Measurements from ENCODE around the gene CSF1R. TPM values are rescaled to one million over a fixed set of nuclear protein-coding genes. Genes with fewer than 3 reads are reported as not detected.
A peak's percentile ranks its signal among the peaks of the same experiment; 100 is the strongest.
"Not testable (repeated sequence)": the region's sequence is repeated elsewhere in the genome, so short reads cannot be mapped to it uniquely, and the experiment has no call there.

Gene CSF1R
- total RNA-seq, 1 experiment from 2014 or later: 1.2 TPM

- H3K27me3 ChIP-seq (replicated peaks): no peaks in the 10 kb centered on the region
- no peaks in the 10 kb centered on the region; the same call in 1 of the 2 replicates for H3K9me3 ChIP-seq (replicated peaks)
- H3K4me1 ChIP-seq (replicated peaks): peaks cover 6% of the 10 kb centered on the region; the same call in 1 of the 2 replicates
- no peak overlapping the region for H3K27ac ChIP-seq
- H3K4me3 ChIP-seq: no peak overlapping the region
- H3K36me3 ChIP-seq: no peaks in the 10 kb centered on the region
- no peak for DNase-seq (ENCODE audit: low read depth in 1 of 2, low spot score in 2 of 2)
These were observed 17.6 kb upstream of the CSF1R start for GRCh38 chr5:150103678-150104549.

- H3K4me3 ChIP-seq: no peak overlapping the region
- no peaks in the 10 kb centered on the region for H3K36me3 ChIP-seq
- no peaks in the 10 kb centered on the region for H3K27me3 ChIP-seq (replicated peaks)
- DNase-seq (ENCODE audit: low read depth in 1 of 2, low spot score in 2 of 2): no peak
- no peaks in the 10 kb centered on the region; the same call in 1 of the 2 replicates for H3K4me1 ChIP-seq (replicated peaks)
- no peak overlapping the region for H3K27ac ChIP-seq
- H3K9me3 ChIP-seq (replicated peaks): no peaks in the 10 kb centered on the region; the same call in 1 of the 2 replicates
These were observed 14.7 kb upstream of the CSF1R start for GRCh38 chr5:150101023-150101422.

GRCh38 chr5:150097152-150097551 lies 10.8 kb upstream of the CSF1R start:
- DNase-seq (ENCODE audit: low read depth in 1 of 2, low spot score in 2 of 2): no peak
- Histone ChIP-seq H3K4me3 (no peak overlapping the region), H3K9me3 (replicated peaks) (no peaks in the 10 kb centered on the region; the same call in 1 of the 2 replicates), H3K27ac (no peak overlapping the region), H3K36me3 (no peaks in the 10 kb centered on the region), H3K4me1 (replicated peaks) (no peaks in the 10 kb centered on the region; the same call in 1 of the 2 replicates), H3K27me3 (replicated peaks) (no peaks in the 10 kb centered on the region; the same call in 1 of the 2 replicates)

GRCh38 chr5:150092159-150092787 lies 5.9 kb upstream of the CSF1R start:
- no peak overlapping the region for H3K4me3 ChIP-seq
- H3K36me3 ChIP-seq: no peaks in the 10 kb centered on the region
- H3K27me3 ChIP-seq (replicated peaks): no peaks in the 10 kb centered on the region; the same call in 1 of the 2 replicates
- no peaks in the 10 kb centered on the region for H3K9me3 ChIP-seq (replicated peaks)
- no peak for DNase-seq (ENCODE audit: low read depth in 1 of 2, low spot score in 2 of 2)
- H3K27ac ChIP-seq: no peak overlapping the region
- peaks cover 8% of the 10 kb centered on the region for H3K4me1 ChIP-seq (replicated peaks)

- Histone ChIP-seq H3K36me3 (no peaks in the 10 kb centered on the region), H3K4me3 (no peak overlapping the region), H3K9me3 (replicated peaks) (no peaks in the 10 kb centered on the region), H3K4me1 (replicated peaks) (peaks cover 18% of the 10 kb centered on the region), H3K27me3 (replicated peaks) (no peaks in the 10 kb centered on the region), H3K27ac (no peak overlapping the region)
- DNase-seq (ENCODE audit: low read depth in 1 of 2, low spot score in 2 of 2): peak in 1 of 2 experiments; percentile 36
These were observed 1.0 kb downstream of the CSF1R start for GRCh38 chr5:150085191-150085912.

- peak in 1 of 2 experiments; percentile 34 for DNase-seq (ENCODE audit: low read depth in 1 of 2, low spot score in 2 of 2)
These were observed 1.6 kb downstream of the CSF1R start for GRCh38 chr5:150084754-150085153.

GRCh38 chr5:150082889-150083288 lies 3.5 kb downstream of the CSF1R start:
- H3K36me3 ChIP-seq: no peaks in the 10 kb centered on the region
- DNase-seq (ENCODE audit: low read depth in 1 of 2, low spot score in 2 of 2): no peak
- peaks cover 15% of the 10 kb centered on the region for H3K4me1 ChIP-seq (replicated peaks)
- no peaks in the 10 kb centered on the region for H3K9me3 ChIP-seq (replicated peaks)
- no peak overlapping the region for H3K27ac ChIP-seq
- H3K27me3 ChIP-seq (replicated peaks): no peaks in the 10 kb centered on the region
- H3K4me3 ChIP-seq: no peak overlapping the region

More at GRCh38 chr5:150084754-150085153, 1.6 kb downstream of the CSF1R start:
- H3K27me3 ChIP-seq (replicated peaks); H3K27ac ChIP-seq; H3K9me3 ChIP-seq (replicated peaks); H3K36me3 ChIP-seq; H3K4me3 ChIP-seq: not testable (repeated sequence)
- H3K4me1 ChIP-seq (replicated peaks): peaks cover 18% of the 10 kb centered on the region

- H3K4me1 ChIP-seq (replicated peaks): peaks cover 12% of the 10 kb centered on the region
- peak in 1 of 2 experiments; percentile 38 for DNase-seq (ENCODE audit: low read depth in 1 of 2, low spot score in 2 of 2)
- H3K27me3 ChIP-seq (replicated peaks): no peaks in the 10 kb centered on the region
- H3K27ac ChIP-seq: no peak overlapping the region
- no peak overlapping the region for H3K4me3 ChIP-seq
- no peaks in the 10 kb centered on the region for H3K9me3 ChIP-seq (replicated peaks)
- H3K36me3 ChIP-seq: no peaks in the 10 kb centered on the region
These were observed 4.0 kb downstream of the CSF1R start for GRCh38 chr5:150082374-150082773.

GRCh38 chr5:150081541-150082283 lies 4.6 kb downstream of the CSF1R start:
- DNase-seq (ENCODE audit: low read depth in 1 of 2, low spot score in 2 of 2): peak in 1 of 2 experiments; percentile 34
- no peaks in the 10 kb centered on the region for H3K9me3 ChIP-seq (replicated peaks)
- peaks cover 5% of the 10 kb centered on the region for H3K4me1 ChIP-seq (replicated peaks)

GRCh38 chr5:150080696-150081435 lies 5.5 kb downstream of the CSF1R start:
- peak in 1 of 2 experiments; percentile 36 for DNase-seq (ENCODE audit: low read depth in 1 of 2, low spot score in 2 of 2)
- H3K36me3 ChIP-seq: no peaks in the 10 kb centered on the region
- no peaks in the 10 kb centered on the region for H3K4me1 ChIP-seq (replicated peaks)
- no peak overlapping the region for H3K27ac ChIP-seq
- H3K9me3 ChIP-seq (replicated peaks): no peaks in the 10 kb centered on the region
- no peaks in the 10 kb centered on the region for H3K27me3 ChIP-seq (replicated peaks)
- no peak overlapping the region for H3K4me3 ChIP-seq

More at GRCh38 chr5:150081541-150082283, 4.6 kb downstream of the CSF1R start:
- H3K27ac ChIP-seq: no peak overlapping the region
- H3K36me3 ChIP-seq: no peaks in the 10 kb centered on the region
- no peaks in the 10 kb centered on the region for H3K27me3 ChIP-seq (replicated peaks)
- H3K4me3 ChIP-seq: no peak overlapping the region

GRCh38 chr5:150079909-150080461 lies 6.4 kb downstream of the CSF1R start:
- Histone ChIP-seq H3K27me3 (replicated peaks) (no peaks in the 10 kb centered on the region), H3K4me1 (replicated peaks) (no peaks in the 10 kb centered on the region), H3K4me3 (no peak overlapping the region), H3K9me3 (replicated peaks) (no peaks in the 10 kb centered on the region), H3K27ac (no peak overlapping the region), H3K36me3 (no peaks in the 10 kb centered on the region)
- peak in 1 of 2 experiments; percentile 46 for DNase-seq (ENCODE audit: low read depth in 1 of 2, low spot score in 2 of 2)

All from SJSA1 (cell line).